ENCODE data around the gene LKAAEAR1.

DNA sequence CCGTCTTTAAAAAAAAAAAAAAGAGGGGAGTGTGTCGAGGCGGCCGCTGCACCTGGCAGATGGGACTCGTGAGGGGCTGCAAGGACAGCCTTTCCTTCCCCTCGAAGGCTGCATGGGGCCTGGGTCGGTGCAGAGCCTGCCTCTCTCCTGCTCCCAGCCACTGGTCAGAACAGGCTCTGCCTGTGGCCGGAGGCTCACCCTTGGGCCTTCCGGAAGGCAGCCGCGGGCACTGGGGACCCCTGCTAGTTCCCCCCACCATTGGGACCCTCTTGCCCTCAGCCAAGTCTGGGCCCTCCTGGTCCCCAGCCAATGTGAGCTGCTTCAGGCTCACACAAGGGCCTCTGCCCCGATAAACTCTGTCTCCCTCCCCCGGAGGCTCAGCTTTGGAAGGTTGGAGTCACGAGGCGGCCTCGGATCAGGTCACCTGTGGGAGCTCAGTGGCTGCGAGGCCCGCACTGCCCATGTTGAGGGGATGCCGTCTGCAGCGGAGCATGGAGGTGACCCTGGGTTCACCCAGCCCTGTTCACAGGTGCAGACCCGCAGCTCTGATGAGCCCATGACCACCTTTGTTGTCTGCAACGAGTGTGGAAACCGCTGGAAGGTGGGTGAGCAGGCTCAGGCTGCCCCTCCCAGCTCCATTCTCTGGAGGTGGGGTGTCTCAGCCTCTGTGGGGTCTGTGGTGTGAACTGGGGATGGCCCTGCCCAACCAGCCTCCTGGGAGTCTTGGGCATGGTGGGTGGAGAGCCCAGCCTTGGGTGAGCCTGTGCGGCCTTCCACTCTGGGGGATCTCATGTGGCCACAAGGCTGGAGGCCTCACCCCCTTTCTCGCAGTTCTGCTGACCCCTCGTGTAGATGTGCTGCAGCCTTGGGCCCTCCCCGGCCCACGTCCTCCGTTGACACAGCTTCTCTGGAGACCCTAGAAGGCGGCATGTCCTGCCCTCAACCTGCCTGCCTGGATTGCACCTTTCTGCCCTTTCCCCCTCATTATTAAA, 12.6 kb downstream of the LKAAEAR1 start:
- TF ChIP-seq, protein P1, sequence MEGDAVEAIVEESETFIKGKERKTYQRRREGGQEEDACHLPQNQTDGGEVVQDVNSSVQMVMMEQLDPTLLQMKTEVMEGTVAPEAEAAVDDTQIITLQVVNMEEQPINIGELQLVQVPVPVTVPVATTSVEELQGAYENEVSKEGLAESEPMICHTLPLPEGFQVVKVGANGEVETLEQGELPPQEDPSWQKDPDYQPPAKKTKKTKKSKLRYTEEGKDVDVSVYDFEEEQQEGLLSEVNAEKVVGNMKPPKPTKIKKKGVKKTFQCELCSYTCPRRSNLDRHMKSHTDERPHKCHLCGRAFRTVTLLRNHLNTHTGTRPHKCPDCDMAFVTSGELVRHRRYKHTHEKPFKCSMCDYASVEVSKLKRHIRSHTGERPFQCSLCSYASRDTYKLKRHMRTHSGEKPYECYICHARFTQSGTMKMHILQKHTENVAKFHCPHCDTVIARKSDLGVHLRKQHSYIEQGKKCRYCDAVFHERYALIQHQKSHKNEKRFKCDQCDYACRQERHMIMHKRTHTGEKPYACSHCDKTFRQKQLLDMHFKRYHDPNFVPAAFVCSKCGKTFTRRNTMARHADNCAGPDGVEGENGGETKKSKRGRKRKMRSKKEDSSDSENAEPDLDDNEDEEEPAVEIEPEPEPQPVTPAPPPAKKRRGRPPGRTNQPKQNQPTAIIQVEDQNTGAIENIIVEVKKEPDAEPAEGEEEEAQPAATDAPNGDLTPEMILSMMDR (IDR thresholded peaks at IDR 0.05), result no peak
- TF ChIP-seq SMAD4 (CRISPR knock-in tag; IDR thresholded peaks at IDR 0.05), result no peak

All from WTC11 (cell line).